ENCODE measurements around the gene SIRT2.
A peak's percentile ranks its signal among the peaks of the same experiment; 100 is the strongest.

The SIRT2 gene

DNA sequence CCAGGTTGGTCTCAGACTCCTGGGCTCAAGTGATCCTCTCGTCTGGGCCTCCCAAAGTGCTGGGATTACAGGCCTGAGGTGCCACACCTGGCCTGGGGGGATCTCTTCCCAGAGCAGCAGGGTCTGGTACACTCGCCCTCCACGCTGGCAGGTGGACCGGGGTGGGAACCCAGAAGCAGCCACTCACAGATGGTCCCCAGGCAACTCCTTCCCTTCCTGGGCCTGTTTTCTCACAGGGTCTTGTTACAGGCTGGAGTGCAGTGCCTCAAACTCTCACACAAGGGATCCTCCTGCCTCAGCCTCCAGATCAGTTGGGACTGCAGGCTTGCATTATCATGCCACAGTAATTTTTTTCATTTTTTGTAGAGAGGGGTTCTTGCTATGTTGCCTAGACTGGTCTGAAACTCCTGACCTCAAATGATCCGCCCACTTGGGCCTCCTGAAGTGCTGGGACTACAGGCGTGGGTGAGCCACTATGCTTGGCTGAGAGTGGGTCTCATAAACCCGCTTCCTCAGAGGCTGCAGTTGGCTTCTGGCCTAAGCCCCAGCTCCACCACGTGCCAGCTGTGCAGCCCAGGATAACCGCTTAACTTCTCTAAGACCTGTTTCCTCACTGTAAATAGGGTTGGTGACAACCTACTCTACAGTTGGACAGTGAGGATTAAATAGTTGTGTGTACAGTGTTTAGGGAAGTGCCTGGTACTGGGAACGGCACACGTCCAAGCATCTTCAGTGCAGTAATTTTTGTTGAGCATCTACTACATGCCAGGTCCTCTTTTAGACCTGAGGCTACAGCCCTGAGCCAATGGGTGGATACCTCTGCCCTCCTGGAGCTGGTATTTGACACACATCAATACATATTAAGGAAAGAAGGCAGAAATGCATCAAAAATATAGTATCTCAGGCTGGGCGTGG is 13.4 kb upstream of the SIRT2 start:
- H3K4me1 Mint-ChIP-seq: no peaks in the 10 kb centered on the region
- H3K27me3 Mint-ChIP-seq: peaks cover 3% of the 10 kb centered on the region
- no peaks in the 10 kb centered on the region for H3K9me3 Mint-ChIP-seq
- ATAC-seq (ENCODE audit: low read depth) (no peak), DNase-seq (ENCODE audit: low spot score in 2 of 2) (no peak)
- peaks cover 15% of the 10 kb centered on the region for H3K36me3 Mint-ChIP-seq
- H3K4me3 Mint-ChIP-seq: no peak overlapping the region
- H3K27ac Mint-ChIP-seq: no peak overlapping the region

- Mint-ChIP-seq H3K27me3 (peaks cover 3% of the 10 kb centered on the region), H3K36me3 (peaks cover 21% of the 10 kb centered on the region), H3K4me1 (no peaks in the 10 kb centered on the region), H3K9me3 (no peaks in the 10 kb centered on the region), H3K4me3 (no peak overlapping the region), H3K27ac (no peak overlapping the region)
- ATAC-seq (ENCODE audit: low read depth): no peak
- no peak for DNase-seq (ENCODE audit: low spot score in 2 of 2)
These were observed 12.1 kb upstream of the SIRT2 start for GRCh38 chr19:38911388-38912001.

GRCh38 chr19:38910488-38910887 is 11.1 kb upstream of the SIRT2 start:
- Mint-ChIP-seq H3K36me3 (peaks cover 22% of the 10 kb centered on the region), H3K9me3 (no peaks in the 10 kb centered on the region), H3K4me3 (no peak overlapping the region), H3K27me3 (peaks cover 3% of the 10 kb centered on the region), H3K4me1 (no peaks in the 10 kb centered on the region), H3K27ac (no peak overlapping the region)
- DNase-seq (ENCODE audit: low spot score in 2 of 2): no peak
- no peak for ATAC-seq (ENCODE audit: low read depth)

DNA sequence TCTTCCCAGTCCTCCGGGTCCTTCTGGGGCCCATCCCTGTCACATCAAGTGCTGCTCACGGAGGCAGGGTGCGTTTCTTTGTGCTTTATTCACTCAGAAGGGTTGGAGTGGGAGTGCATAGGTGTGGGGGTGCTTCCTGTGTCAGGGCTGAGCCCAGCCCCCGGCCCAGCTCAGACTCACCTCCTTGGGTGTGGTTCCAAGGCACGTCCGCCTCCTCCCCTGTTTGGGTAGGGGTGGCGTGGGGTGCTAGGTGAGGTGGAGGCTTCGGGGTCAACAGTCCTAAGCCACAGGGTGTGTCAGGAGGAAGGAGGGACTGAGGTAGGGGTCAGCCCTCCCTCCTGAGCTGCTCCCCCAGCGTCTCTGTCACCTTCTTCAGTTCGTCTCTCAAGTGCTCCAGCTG is 9.5 kb upstream of the SIRT2 start:
- H3K27ac Mint-ChIP-seq: no peak overlapping the region

DNA sequence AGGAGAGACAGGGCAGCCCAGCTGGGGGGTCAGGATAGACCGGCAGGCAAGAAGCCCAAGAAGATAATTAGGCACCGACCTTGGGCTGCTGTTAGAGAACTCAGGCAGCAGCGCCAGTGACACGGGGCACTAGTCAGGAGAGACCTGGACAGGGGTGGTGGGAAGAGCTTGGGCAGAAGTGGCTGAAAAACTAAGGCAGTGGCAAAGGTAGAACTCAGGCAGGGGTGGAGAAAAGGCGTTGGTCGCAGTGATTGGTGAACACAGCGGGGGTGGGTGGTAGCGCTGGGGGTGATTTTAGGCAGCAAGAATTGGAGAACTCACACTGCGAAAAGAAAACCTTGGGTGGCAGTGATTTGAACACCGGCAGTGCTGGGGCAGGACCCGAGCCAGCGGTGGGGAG is 8.3 kb upstream of the SIRT2 start:
- Mint-ChIP-seq H3K4me1 (peaks cover 4% of the 10 kb centered on the region), H3K4me3 (no peak overlapping the region), H3K36me3 (peaks cover 29% of the 10 kb centered on the region), H3K9me3 (no peaks in the 10 kb centered on the region), H3K27ac (no peak overlapping the region), H3K27me3 (peaks cover 3% of the 10 kb centered on the region)
- DNase-seq (ENCODE audit: low spot score in 2 of 2): no peak
- no peak for ATAC-seq (ENCODE audit: low read depth)

More for the DNA sequence above, 9.5 kb upstream of the SIRT2 start:
- DNase-seq (ENCODE audit: low spot score in 2 of 2): no peak
- H3K27me3 Mint-ChIP-seq: peaks cover 3% of the 10 kb centered on the region
- no peak overlapping the region for H3K4me3 Mint-ChIP-seq
- H3K36me3 Mint-ChIP-seq: peaks cover 31% of the 10 kb centered on the region
- no peak for ATAC-seq (ENCODE audit: low read depth)
- H3K4me1 Mint-ChIP-seq: peaks cover 4% of the 10 kb centered on the region
- H3K9me3 Mint-ChIP-seq: no peaks in the 10 kb centered on the region

DNA sequence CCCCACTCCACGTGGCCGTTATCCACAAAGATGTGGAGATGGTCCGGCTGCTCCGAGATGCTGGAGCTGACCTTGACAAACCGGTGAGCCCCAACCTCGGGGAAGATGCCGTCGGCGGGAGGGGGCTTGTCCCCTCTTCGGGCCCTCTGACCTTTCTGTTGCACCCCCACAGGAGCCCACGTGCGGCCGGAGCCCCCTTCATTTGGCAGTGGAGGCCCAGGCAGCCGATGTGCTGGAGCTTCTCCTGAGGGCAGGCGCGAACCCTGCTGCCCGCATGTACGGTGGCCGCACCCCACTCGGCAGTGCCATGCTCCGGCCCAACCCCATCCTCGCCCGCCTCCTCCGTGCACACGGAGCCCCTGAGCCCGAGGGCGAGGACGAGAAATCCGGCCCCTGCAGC is 7.8 kb upstream of the SIRT2 start:
- Mint-ChIP-seq H3K9me3 (no peaks in the 10 kb centered on the region), H3K36me3 (peaks cover 30% of the 10 kb centered on the region), H3K27me3 (peaks cover 3% of the 10 kb centered on the region), H3K4me1 (peaks cover 4% of the 10 kb centered on the region), H3K4me3 (no peak overlapping the region), H3K27ac (no peak overlapping the region)
- DNase-seq (ENCODE audit: low spot score in 2 of 2) (no peak), ATAC-seq (ENCODE audit: low read depth) (no peak)

DNA sequence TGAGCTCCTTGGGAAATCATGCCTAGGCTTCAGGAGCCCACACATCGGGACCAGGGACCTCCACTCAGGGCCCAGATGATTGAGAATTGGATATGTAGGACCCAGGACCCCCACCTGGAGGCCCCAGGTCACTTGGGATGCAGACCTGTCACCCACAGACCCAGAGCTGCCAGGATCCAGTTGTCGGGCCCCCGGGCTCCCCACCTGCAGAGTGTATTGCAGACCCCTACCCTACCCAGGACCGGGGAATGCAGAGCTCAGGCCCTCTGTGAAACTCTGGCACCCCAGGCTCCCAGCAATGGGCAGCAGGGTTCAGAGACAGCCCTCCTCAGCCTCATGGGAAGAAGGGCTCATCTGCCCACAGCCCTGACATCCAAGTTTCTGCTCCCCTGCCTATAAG is 6.2 kb upstream of the SIRT2 start:
- ATAC-seq (ENCODE audit: low read depth): no peak
- peaks cover under 1% of the 10 kb centered on the region for H3K27me3 Mint-ChIP-seq
- no peak overlapping the region for H3K4me3 Mint-ChIP-seq

DNA sequence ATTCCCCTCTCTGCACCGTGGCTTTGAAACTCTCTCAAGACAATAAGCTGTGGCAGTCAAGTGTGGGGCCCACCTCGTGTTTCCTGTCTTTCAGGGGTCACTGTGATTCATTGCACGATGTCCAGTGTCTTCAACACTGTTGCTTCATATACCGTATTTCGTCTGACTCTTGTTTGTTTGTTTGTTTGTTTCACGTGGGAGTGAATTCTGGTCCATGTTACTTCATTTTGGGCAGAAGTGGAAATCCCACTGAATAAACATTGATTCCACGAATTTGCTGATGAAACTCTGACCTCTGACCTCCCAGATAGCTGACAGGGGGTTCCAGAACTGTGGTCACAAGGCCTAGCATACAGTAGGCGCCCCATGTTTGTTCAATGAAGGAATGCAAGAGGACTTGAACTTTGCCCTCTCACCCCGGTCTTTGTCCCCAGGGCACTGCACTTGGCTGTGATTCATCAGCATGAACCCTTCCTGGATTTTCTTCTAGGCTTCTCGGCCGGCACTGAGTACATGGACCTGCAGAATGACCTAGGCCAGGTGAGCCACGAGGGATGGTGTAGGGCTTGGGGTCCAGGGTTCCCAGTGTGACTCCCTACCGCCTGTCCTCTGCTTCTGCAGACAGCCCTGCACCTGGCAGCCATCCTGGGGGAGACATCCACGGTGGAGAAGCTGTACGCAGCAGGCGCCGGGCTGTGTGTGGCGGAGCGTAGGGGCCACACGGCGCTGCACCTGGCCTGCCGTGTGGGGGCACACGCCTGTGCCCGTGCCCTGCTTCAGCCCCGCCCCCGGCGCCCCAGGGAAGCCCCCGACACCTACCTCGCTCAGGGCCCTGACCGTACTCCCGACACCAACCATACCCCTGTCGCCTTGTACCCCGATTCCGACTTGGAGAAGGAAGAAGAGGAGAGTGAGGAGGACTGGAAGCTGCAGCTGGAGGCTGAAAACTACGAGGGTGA is 5.4 kb upstream of the SIRT2 start:
- no peak for DNase-seq (ENCODE audit: low spot score in 2 of 2)
- ATAC-seq (ENCODE audit: low read depth): no peak
- Mint-ChIP-seq H3K4me1 (peaks cover 13% of the 10 kb centered on the region), H3K36me3 (peaks cover 28% of the 10 kb centered on the region), H3K4me3 (no peak overlapping the region), H3K9me3 (peaks cover 2% of the 10 kb centered on the region), H3K27ac (peak overlapping the region; percentile 58), H3K27me3 (no peaks in the 10 kb centered on the region)

More for the DNA sequence above, 6.2 kb upstream of the SIRT2 start:
- Mint-ChIP-seq H3K27ac (peak overlapping the region; percentile 58), H3K9me3 (peaks cover 2% of the 10 kb centered on the region), H3K36me3 (peaks cover 30% of the 10 kb centered on the region), H3K4me1 (peaks cover 9% of the 10 kb centered on the region)
- no peak for DNase-seq (ENCODE audit: low spot score in 2 of 2)

GRCh38 chr19:38901683-38902082 is 2.3 kb upstream of the SIRT2 start:
- no peak for ATAC-seq (ENCODE audit: low read depth)
- peaks cover 15% of the 10 kb centered on the region for H3K36me3 Mint-ChIP-seq
- H3K4me3 Mint-ChIP-seq: no peak overlapping the region
- peak overlapping the region; percentile 38 for H3K27ac Mint-ChIP-seq
- peaks cover 2% of the 10 kb centered on the region for H3K9me3 Mint-ChIP-seq
- H3K4me1 Mint-ChIP-seq: peaks cover 29% of the 10 kb centered on the region
- no peak for DNase-seq (ENCODE audit: low spot score in 2 of 2)
- H3K27me3 Mint-ChIP-seq: no peaks in the 10 kb centered on the region

DNA sequence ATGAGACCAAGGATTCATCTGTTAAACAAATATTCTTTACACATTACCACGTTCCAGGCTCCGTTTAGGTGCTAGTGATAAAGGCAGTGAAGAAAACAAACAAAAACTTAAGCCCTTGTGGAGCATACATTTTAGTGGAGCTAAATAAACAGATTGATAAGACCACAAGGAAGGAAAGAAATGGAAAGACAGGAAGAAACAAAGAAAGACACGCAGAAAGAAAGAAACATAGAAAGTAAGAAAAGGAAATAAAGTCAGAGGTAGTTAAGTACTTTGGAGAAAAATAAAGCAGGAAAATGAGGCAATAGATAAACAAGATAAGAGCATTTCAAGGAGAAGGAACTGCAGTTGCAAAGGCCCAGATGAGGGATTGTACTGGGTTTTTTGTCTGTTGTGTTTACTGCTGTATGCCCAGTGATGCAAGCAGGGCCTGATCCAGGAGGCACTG is 1.3 kb upstream of the SIRT2 start:
- ATAC-seq (ENCODE audit: low read depth) (no peak), DNase-seq (ENCODE audit: low spot score in 2 of 2) (no peak)
- Mint-ChIP-seq H3K36me3 (peaks cover 16% of the 10 kb centered on the region), H3K4me3 (peak overlapping the region; percentile 73), H3K9me3 (peaks cover 2% of the 10 kb centered on the region), H3K27me3 (no peaks in the 10 kb centered on the region), H3K27ac (peak overlapping the region; percentile 96), H3K4me1 (peaks cover 30% of the 10 kb centered on the region)

DNA sequence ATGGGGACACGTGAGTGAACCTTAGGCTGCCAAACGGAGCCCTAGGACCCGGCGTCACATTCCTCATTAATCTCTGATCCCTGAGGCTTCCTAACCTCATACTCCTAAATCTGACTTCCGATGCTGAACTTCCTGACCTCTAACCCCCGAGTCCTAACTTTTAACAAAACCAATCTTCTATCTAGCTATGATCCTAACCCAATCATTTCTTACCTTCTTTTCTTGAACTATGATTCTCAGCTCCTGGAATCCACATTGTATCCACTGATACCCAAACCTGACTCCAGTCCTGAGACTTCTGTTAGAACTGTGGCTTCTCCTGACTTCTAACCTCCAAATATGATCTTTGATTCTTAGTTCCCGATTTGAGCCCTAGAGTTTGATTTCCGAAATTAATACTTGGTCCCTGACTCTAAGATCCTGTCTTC is 798 bp upstream of the SIRT2 start:
- peaks cover 31% of the 10 kb centered on the region for H3K4me1 Mint-ChIP-seq

GRCh38 chr19:38898788-38899446 is 501 bp downstream of the SIRT2 start:
- Mint-ChIP-seq H3K36me3 (peaks cover 8% of the 10 kb centered on the region), H3K9me3 (peaks cover 2% of the 10 kb centered on the region), H3K4me3 (peak overlapping the region; percentile 96), H3K27me3 (no peaks in the 10 kb centered on the region), H3K4me1 (peaks cover 30% of the 10 kb centered on the region), H3K27ac (peak overlapping the region; percentile 96)
- ATAC-seq (ENCODE audit: low read depth): no peak
- no peak for DNase-seq (ENCODE audit: low spot score in 2 of 2)

More for the DNA sequence above, 798 bp upstream of the SIRT2 start:
- no peak for DNase-seq (ENCODE audit: low spot score in 2 of 2)
- Mint-ChIP-seq H3K9me3 (peaks cover 2% of the 10 kb centered on the region), H3K27ac (peak overlapping the region; percentile 96), H3K4me3 (peak overlapping the region; percentile 96), H3K36me3 (peaks cover 13% of the 10 kb centered on the region), H3K27me3 (no peaks in the 10 kb centered on the region)
- ATAC-seq (ENCODE audit: low read depth): no peak

GRCh38 chr19:38894968-38895367 is 4.5 kb downstream of the SIRT2 start:
- Mint-ChIP-seq H3K4me1 (peaks cover 21% of the 10 kb centered on the region), H3K36me3 (peaks cover 9% of the 10 kb centered on the region), H3K27ac (peak overlapping the region; percentile 77), H3K4me3 (no peak overlapping the region), H3K9me3 (no peaks in the 10 kb centered on the region), H3K27me3 (no peaks in the 10 kb centered on the region)
- no peak for ATAC-seq (ENCODE audit: low read depth)
- DNase-seq (ENCODE audit: low spot score in 2 of 2): no peak

All from memory B cell (primary cell).